Measurements from ENCODE around the gene RNPEPL1.

The RNPEPL1 gene

GRCh38 chr2:240603846-240604245 is 35.6 kb downstream of the RNPEPL1 start:
- Histone ChIP-seq H3K4me1 (ENCODE audit: control insufficient read depth, insufficient read depth, low read length) (no peaks in the 10 kb centered on the region), H3K9ac (ENCODE audit: low read depth, low read length) (no peak overlapping the region), H3K27ac (ENCODE audit: low read depth, low read length) (no peak overlapping the region), H3K27me3 (ENCODE audit: control insufficient read depth, insufficient read depth, low read length) (no peaks in the 10 kb centered on the region), H3K36me3 (ENCODE audit: control insufficient read depth, insufficient read depth, low read length) (peaks cover 14% of the 10 kb centered on the region; the same call in 1 of the 2 replicates), H3K9me3 (ENCODE audit: control insufficient read depth, insufficient read depth, low read length) (no peaks in the 10 kb centered on the region), H3K4me3 (ENCODE audit: low read depth, low read length) (no peak overlapping the region)

- Histone ChIP-seq H3K27ac (ENCODE audit: low read depth, low read length) (no peak overlapping the region), H3K36me3 (ENCODE audit: control insufficient read depth, insufficient read depth, low read length) (peaks cover 9% of the 10 kb centered on the region; the same call in 1 of the 2 replicates), H3K4me1 (ENCODE audit: control insufficient read depth, insufficient read depth, low read length) (no peaks in the 10 kb centered on the region), H3K27me3 (ENCODE audit: control insufficient read depth, insufficient read depth, low read length) (no peaks in the 10 kb centered on the region), H3K9me3 (ENCODE audit: control insufficient read depth, insufficient read depth, low read length) (no peaks in the 10 kb centered on the region), H3K9ac (ENCODE audit: low read depth, low read length) (no peak overlapping the region), H3K4me3 (ENCODE audit: low read depth, low read length) (no peak overlapping the region)
Observed at GRCh38 chr2:240604291-240604938, 36.1 kb downstream of the RNPEPL1 start.

GRCh38 chr2:240604939-240605716 is 36.8 kb downstream of the RNPEPL1 start:
- Histone ChIP-seq H3K27me3 (ENCODE audit: control insufficient read depth, insufficient read depth, low read length) (no peaks in the 10 kb centered on the region), H3K27ac (ENCODE audit: low read depth, low read length) (no peak overlapping the region), H3K4me3 (ENCODE audit: low read depth, low read length) (no peak overlapping the region), H3K9me3 (ENCODE audit: control insufficient read depth, insufficient read depth, low read length) (no peaks in the 10 kb centered on the region), H3K36me3 (ENCODE audit: control insufficient read depth, insufficient read depth, low read length) (0 out of 2 replicates have a peak, but pooled peaks cover 1% of the 10 kb centered on the region), H3K4me1 (ENCODE audit: control insufficient read depth, insufficient read depth, low read length) (no peaks in the 10 kb centered on the region), H3K9ac (ENCODE audit: low read depth, low read length) (no peak overlapping the region)

GRCh38 chr2:240605867-240606743 is 37.8 kb downstream of the RNPEPL1 start:
- no peaks in the 10 kb centered on the region for H3K9me3 ChIP-seq (ENCODE audit: control insufficient read depth, insufficient read depth, low read length)
- no peaks in the 10 kb centered on the region for H3K27me3 ChIP-seq (ENCODE audit: control insufficient read depth, insufficient read depth, low read length)
- no peak overlapping the region for H3K9ac ChIP-seq (ENCODE audit: low read depth, low read length)
- H3K4me3 ChIP-seq (ENCODE audit: low read depth, low read length) = no peak overlapping the region
- no peaks in the 10 kb centered on the region for H3K36me3 ChIP-seq (ENCODE audit: control insufficient read depth, insufficient read depth, low read length)
- H3K27ac ChIP-seq (ENCODE audit: low read depth, low read length) = no peak overlapping the region
- no peaks in the 10 kb centered on the region for H3K4me1 ChIP-seq (ENCODE audit: control insufficient read depth, insufficient read depth, low read length)

DNA sequence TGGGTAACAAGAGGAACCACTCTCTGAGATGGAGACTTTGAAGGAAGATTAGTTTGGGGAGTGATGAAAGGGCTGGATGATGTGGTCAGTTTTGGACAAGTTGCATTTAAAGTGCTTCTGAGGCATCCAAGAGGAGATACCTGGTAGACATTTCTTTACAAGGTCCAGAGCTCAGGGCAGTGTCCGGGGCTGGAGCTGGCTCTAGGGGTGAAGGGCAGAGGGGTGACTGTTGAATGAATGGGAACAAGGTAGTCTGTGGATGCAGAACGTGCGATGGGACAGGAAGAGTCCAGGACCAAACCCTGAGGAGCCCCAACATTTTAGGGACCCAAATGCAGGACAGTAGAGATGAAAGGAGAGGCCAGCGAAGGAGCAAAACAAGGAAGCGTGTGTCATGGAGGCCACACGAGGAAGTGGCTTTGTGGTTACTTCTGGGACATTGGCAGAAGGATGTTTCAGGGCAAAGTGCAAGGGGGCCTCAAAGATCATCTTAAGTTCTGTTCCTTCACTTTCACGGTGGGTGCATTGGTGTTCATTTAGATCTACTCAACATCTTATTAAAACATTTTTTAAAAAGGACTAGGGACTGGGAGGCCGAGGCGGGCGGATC is 43.4 kb downstream of the RNPEPL1 start:
- no peak overlapping the region for H3K27ac ChIP-seq (ENCODE audit: low read depth, low read length)
- no peaks in the 10 kb centered on the region for H3K36me3 ChIP-seq (ENCODE audit: control insufficient read depth, insufficient read depth, low read length)
- H3K4me3 ChIP-seq (ENCODE audit: low read depth, low read length) = no peak overlapping the region
- no peaks in the 10 kb centered on the region for H3K27me3 ChIP-seq (ENCODE audit: control insufficient read depth, insufficient read depth, low read length)
- no peaks in the 10 kb centered on the region for H3K4me1 ChIP-seq (ENCODE audit: control insufficient read depth, insufficient read depth, low read length)
- H3K9me3 ChIP-seq (ENCODE audit: control insufficient read depth, insufficient read depth, low read length) = peaks cover 18% of the 10 kb centered on the region
- no peak overlapping the region for H3K9ac ChIP-seq (ENCODE audit: low read depth, low read length)

- Histone ChIP-seq H3K9me3 (ENCODE audit: control insufficient read depth, insufficient read depth, low read length) (peaks cover 32% of the 10 kb centered on the region), H3K9ac (ENCODE audit: low read depth, low read length) (no peak overlapping the region), H3K4me1 (ENCODE audit: control insufficient read depth, insufficient read depth, low read length) (no peaks in the 10 kb centered on the region), H3K27ac (ENCODE audit: low read depth, low read length) (no peak overlapping the region), H3K4me3 (ENCODE audit: low read depth, low read length) (no peak overlapping the region), H3K36me3 (ENCODE audit: control insufficient read depth, insufficient read depth, low read length) (no peaks in the 10 kb centered on the region), H3K27me3 (ENCODE audit: control insufficient read depth, insufficient read depth, low read length) (no peaks in the 10 kb centered on the region)
Observed at GRCh38 chr2:240613781-240614180, 45.5 kb downstream of the RNPEPL1 start.

DNA sequence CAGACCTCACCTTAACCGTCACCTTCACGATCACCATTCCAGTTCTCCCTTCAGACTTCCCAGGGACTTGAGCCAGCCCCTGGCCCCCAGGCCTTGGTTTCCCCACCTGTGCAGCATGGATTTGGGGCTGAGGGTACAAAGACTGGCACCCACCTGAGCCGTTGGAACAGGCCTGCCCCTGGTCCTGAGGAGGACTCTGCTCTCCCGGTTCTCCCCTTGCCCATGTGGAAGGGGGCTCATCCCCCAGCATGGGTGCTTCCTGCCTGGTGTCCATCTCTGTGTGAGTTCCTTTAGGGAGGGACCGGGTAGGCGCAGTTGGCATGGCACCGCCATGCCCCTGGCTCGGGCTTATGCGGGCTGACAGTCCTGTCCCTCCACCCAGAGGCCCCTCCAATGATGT is 46.1 kb downstream of the RNPEPL1 start:
- no peaks in the 10 kb centered on the region for H3K36me3 ChIP-seq (ENCODE audit: control insufficient read depth, insufficient read depth, low read length)
- no peaks in the 10 kb centered on the region for H3K4me1 ChIP-seq (ENCODE audit: control insufficient read depth, insufficient read depth, low read length)
- no peak overlapping the region for H3K9ac ChIP-seq (ENCODE audit: low read depth, low read length)
- no peak overlapping the region for H3K4me3 ChIP-seq (ENCODE audit: low read depth, low read length)
- peaks cover 37% of the 10 kb centered on the region for H3K9me3 ChIP-seq (ENCODE audit: control insufficient read depth, insufficient read depth, low read length)
- H3K27ac ChIP-seq (ENCODE audit: low read depth, low read length) = no peak overlapping the region
- no peaks in the 10 kb centered on the region for H3K27me3 ChIP-seq (ENCODE audit: control insufficient read depth, insufficient read depth, low read length)

DNA sequence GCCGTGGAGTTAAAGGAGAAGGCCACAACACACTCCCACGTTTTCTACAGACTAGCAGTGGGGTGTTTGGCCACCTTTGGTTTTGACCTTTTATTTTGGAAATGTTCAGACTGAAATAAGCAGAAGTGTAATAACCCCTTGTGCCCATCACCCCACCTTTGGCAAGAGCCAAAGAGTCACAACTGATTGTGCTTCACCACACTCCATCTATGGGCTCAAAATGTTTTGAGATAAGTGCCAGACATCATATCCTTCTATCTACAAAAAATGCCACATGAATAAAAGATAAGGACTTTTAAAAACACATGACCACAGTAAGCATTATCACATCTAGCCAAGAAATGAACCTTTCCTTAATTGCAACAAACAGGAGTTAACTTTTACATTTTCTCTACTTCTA is 47.1 kb downstream of the RNPEPL1 start:
- Histone ChIP-seq H3K36me3 (ENCODE audit: control insufficient read depth, insufficient read depth, low read length) (no peaks in the 10 kb centered on the region), H3K4me1 (ENCODE audit: control insufficient read depth, insufficient read depth, low read length) (no peaks in the 10 kb centered on the region)

DNA sequence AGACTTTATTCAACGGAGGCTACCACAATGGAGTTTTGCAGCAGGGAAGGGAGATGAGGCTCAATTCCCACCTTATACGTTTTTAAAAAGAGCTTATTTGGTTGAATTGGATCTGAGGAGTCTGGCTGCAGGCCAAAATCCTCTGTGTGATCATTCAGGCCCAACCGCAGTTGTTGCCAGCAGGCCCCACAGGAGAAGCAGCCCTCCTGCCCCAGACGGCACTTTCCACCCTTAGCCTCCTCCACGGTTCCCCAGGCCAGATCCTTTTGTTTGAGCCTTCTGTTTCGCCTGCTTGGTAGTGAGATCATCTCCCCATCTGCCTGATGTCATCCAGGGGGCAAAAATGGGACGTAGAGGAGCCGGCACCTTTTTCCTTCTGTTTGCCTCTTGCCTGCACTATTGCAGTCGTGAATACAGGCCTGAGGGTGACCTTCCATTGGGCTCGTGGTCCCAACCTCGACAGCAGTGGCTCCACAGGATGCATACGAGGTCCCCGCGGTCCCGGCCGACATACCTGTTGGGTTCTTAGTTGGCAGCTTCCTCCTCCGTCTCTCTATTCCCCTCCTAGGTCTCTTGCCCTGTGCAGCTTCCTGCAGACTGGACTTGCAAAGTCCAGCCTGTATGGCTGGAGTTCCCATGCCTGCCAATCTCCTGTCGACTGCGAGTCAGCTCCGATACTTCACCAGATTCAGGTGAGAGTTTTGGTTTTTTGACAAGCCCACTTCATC is 47.7 kb downstream of the RNPEPL1 start:
- Histone ChIP-seq H3K27ac (ENCODE audit: low read depth, low read length) (no peak overlapping the region), H3K4me1 (ENCODE audit: control insufficient read depth, insufficient read depth, low read length) (no peaks in the 10 kb centered on the region), H3K9me3 (ENCODE audit: control insufficient read depth, insufficient read depth, low read length) (peaks cover 39% of the 10 kb centered on the region), H3K9ac (ENCODE audit: low read depth, low read length) (no peak overlapping the region), H3K27me3 (ENCODE audit: control insufficient read depth, insufficient read depth, low read length) (no peaks in the 10 kb centered on the region), H3K36me3 (ENCODE audit: control insufficient read depth, insufficient read depth, low read length) (no peaks in the 10 kb centered on the region), H3K4me3 (ENCODE audit: low read depth, low read length) (no peak overlapping the region)

More for the DNA sequence above, 47.1 kb downstream of the RNPEPL1 start:
- Histone ChIP-seq H3K4me3 (ENCODE audit: low read depth, low read length) (no peak overlapping the region), H3K27me3 (ENCODE audit: control insufficient read depth, insufficient read depth, low read length) (no peaks in the 10 kb centered on the region), H3K9me3 (ENCODE audit: control insufficient read depth, insufficient read depth, low read length) (peaks cover 39% of the 10 kb centered on the region), H3K9ac (ENCODE audit: low read depth, low read length) (no peak overlapping the region), H3K27ac (ENCODE audit: low read depth, low read length) (no peak overlapping the region)

Measured in HUES48 (cell line).